Superior temporal gyrus (tissue), 1 donor: ENCODE results near the gene SELPLG.
"Not testable (repeated sequence)": the region's sequence is repeated elsewhere in the genome, so short reads cannot be mapped to it uniquely, and the experiment has no call there.

Experiments
- DNase-seq: peaks from one replicate; pipeline ENCODE4 v3.0.0-alpha.2; 2016; ENCODE audit errors: extremely low spot score

Gene SELPLG

DNA sequence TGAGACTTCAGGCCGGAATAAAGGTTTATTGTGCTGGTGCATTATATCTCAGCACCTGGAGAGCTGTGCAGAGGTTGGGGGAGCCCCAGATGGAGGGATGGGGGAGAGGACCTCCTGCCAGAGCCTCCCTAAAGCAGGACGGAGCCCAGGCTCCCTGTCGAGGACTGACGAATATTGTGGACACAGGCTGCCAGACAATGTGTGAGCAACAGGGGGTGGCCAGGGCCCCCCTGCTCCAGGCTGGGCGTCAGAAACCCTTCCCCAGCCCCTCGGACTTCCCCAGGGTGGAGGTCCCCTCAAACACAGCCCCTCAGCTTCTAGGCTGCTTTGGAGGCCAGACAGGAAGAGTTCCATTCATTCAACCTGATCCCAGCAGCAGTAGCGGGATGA is 43.9 kb downstream of the SELPLG start:
- no peak for DNase-seq

DNA sequence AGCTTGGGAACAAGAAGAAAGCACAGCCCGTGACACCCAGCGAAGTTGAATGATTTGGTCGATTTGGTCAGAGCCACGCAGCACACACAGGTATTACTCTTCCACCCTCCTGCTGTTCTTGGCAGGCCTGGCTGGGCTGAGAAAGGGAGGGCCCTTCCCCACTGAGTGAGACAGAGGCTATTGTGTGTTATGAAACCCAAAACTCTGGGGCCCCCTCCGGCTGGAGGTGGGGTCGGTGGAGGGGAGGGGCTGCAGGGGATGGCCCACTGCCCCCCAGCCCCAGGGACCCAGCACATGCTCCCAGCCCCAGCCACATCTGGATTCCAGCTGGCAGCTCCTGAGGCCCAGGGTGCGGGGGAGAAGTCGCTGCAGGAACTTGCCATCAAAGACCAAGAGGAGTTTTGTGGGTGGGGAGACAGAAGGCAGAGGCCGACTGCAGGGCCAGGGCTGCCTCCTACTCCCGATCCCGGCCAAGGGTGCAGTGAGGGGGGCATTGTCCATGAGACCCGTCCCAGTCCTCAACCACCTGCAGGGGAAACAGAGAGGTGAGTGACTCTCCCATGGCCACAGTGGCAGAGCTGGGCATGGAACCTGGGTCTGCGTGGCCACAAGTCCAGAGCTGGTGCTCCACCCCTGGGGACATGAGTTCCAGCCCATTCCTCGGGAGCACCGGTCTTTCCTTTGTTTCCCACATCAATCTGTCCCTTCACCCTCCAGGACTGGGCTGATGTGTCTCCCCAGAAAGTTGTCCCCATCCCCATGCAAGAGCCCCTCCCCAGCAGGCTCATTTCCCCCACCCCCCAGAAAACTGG is 44.5 kb downstream of the SELPLG start:
- no peak for DNase-seq

DNA sequence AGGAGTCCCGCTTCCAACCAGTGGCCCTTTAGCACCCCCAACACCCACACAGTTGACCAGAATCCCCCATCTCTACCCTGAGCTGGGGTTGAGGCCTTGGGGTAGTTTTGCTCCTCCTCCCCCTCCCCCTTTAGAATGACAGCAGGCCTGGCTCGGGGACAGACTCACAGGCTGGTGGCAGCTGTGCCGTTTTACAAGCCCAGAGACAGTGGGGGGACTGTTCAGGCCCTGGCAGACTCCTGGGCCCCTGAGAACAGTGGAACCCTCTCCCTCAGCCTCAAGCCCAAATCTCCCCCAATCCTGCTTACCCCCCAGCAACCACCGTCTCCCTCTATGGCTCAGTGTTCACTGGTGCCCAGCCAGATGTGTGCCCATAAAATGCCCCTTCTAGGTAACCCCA is 45.9 kb downstream of the SELPLG start:
- peak; percentile 68 for DNase-seq

DNA sequence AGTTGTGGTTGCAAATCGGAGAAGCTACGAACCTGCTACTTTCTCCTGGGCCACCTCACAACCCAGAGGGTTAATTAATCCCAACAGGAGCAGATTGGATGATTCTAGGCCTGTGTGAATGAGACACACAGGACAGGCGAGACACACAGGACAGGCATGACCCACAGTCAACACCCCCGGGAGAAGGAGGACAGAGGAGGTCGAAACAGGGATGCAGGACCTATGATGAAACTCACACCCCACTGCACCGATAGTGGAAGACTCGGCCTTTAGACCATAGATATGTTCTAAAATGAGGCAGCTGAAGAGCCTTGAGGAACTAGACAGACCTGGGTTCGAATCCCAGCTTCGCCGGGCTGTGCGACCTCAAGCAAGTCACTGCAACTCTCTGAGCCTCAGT is 47.4 kb downstream of the SELPLG start:
- no peak for DNase-seq

DNA sequence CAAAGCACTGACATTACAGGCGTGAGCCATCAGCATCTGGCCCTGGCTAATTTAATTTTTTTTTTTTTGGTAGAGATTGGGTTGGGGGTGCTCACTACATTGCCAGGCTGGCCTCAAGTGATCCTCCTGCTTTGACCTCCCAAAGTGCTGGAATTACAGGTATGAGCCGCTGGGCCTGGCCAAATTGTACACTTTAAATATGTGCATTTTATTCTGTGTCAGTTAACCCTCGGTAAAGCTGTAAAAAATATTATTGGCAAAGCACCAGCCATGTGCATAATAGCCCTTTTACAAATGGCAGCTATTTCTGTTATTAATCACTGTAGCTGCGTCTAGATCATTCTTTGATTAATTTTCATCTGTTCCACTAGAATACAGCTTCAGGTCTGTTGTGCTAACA is 47.8 kb downstream of the SELPLG start:
- DNase-seq, result no peak

DNA sequence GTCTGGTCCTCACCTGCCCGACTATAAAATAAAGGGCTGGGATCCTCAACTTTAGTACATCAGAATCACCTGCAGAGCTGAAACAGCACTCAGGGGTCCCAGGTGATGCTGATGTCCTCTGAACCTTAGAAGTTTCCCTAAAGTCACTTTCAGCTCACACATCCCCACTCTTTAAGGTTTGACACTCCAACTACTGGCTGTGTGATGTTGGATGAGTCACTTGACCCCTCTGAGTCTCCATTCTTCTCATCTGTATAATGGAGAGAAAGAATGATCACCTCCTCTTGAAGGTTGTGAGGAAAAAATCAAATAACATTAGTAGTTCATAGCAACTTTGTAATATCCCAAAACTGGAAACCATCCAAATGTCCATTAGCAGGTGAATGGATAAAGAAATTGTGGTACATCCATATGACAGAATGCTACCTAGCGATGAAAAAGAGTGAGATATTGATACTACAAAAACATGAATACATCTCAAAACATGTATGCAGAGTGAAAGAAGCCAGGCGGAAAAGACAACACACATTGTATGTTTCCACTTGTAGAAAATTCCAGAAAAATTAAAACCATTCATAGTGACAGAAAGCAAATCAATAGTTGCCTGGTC is 49.1 kb downstream of the SELPLG start:
- DNase-seq, result no peak

DNA sequence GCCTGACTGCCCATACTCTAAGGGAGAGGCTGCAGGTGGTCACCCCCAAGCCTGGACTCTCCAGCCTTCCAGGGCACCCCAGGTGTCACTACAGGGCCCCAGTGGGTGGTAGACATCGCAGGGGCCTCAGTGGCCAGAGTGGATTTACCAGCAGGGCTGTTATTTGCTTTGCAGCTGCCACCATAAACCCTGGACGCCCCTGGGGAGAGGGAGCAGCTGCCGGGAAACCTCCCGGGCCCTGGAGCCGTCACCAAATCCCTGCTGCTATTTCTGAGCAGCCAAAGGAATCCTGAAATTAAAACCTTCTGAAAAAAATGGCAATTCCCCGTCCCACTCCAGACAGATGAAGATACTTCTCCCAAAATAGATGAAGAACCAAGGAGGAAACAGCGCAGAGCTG is 49.7 kb downstream of the SELPLG start:
- no peak for DNase-seq

DNA sequence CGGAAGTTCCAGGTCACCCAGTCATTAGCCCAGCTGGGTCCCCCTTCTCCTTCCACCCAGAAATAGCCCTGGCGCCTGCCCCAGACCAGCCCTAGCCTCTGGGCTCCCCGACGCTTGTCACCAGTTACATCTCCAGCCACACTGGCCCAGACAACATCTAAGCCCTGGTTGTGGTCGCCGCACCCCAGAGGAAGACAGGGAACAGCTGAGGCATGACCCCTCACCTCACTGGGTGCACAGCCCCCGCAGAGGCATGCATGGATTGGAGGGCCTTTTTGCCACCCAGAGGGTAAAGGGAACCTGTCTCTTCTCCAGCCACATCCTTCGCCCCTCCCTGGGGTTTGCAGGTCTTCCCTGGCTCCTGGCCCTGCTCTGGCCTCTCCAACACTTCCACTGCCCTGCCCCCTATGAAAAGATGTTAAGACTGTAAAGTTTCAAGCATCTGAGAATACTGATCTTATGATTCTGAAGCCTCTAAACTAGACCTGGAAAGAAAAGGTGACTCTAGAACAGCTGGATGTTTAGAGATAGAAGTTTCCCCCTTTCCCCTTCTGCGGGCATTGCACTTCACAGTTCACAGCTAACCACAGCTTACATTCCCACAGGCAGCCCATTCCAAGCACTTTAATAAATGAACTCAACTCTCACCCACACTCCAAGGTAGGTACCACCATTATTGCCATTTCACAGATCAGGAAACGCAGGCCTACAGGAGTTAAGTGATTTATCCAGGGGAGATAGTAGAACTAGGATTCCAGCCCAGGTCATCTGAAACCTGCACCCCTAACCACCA is 50.5 kb downstream of the SELPLG start:
- DNase-seq, result no peak

DNA sequence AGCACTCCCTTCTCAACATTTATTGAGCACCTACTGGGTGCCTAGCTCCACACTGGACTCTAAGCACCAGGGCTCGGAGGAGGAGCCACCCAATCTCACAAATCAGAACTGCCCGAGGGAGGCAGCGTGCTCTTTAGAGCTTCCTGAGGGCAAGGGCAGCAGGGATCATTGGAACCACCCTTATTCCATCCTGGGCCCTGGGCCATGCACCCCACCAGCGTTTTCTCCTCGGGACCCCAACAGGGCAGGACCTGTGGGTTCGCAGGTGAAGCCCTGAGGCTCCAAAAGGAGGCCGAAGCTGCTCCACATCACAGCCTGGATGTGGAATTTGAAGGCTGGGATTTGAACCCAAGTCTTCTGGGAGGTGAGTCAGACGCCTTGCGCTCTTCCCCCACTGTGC is 51.2 kb downstream of the SELPLG start:
- DNase-seq, result no peak

DNA sequence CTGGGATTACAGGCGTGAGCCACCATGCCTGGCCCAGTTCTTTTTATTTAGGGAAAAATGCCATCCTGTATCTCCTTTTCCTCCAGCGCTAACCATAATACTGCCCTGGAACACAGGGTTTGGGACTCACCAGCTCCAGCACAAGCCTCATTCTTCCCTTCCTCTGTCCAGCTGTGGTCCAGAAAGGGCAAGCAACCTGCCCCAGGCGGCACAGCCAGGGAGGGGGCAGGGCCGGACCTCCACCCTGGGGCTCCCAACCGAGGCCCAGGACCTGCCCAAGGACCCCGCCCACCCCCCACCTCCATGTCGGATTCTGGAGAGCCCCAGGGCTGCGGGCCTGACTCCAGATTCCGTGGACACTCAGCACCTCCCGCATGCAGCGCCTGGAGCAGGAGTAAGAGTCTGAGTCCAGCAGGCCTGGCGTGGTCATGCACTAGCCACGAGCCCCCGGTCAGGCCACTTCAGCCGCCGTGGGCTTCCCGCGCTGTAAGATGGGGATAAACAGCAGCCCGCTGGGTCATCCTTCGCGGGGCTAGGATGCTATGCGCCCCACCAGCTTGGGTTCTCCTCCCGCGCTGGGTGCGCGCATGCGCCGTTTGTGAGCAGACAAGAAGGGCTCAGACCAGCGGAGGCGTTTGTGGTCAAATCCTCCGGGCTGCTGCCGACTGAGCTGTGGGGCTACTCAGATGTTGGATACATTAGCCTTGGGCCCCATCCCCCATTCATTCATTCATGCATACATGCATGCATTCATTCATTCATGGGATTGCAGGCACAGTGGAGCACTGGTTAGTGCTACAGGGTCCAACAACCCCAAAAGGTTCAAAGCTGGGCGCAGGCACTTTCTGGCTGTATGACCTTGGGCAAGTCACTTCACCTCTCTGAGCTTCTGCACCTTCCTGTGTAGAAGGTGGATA is 52.1 kb downstream of the SELPLG start:
- DNase-seq, result no peak

DNA sequence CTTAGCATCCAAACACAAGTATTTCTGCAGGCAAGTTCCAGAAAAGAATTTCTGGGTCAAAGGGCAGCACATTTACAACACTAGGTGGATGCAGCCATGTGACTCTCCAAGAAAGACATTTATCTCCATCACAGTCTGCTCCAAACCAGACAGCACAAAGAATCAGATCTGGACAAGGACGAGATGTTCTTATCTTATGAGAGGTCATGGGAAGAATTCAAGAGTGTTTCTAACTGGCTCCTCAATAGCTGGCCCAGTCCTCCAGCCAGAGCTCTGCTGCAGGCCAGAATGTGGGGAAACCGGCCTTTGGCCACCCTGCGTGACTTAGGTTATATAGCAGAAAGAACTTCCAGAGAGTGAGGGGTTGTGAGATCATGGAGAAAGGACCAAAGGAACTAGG is 53.2 kb downstream of the SELPLG start:
- no peak for DNase-seq

DNA sequence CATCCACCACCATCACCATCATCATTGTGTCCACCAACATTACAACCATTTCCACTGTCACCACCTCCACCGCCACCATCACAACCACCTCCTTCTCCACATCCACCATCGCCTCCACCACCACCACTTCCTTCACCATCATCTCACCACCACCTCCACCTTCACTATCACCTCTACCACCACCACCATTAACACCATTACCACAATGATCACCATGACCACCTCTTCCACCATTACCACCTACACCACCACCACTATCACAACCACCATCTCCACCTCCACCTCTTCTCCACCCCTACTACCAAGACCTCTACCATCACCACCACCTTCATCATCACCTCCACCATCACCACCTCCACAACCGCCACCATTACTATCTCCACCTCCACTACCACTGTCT is 54.9 kb downstream of the SELPLG start:
- DNase-seq, result no peak

DNA sequence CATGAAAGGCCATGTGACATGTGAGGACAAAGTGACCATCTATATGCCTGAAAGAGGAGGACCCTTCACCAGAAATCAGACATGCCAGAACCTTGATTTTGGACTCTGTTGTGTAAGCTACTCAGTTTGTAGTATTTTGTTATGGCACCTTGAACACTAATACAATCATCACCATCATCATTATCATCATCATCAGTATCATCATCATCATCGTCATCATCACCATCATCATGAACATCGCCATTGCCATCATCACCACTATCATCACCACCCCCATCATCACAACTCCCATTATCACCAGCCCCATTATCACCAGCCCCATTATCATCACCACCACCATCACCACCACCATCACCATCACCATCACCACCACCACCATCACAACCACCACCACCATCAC is 55.4 kb downstream of the SELPLG start:
- no peak for DNase-seq

DNA sequence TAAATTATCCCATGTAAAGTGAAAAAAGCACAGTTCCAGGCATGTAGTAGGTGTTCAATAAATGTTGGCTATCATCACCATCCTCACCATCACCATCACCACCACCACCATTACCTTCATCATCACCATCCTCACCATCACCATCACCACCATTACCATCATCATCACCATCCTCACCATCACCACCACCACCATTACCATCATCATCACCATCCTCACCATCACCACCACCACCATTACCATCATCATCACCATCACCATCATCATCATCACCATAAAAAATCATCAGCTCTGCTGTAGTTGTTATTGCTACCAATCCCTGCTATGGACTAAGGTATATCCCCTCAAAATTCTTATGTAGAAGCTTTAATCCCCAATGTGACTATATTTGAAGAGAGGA is 56.2 kb downstream of the SELPLG start:
- DNase-seq, result no peak

DNA sequence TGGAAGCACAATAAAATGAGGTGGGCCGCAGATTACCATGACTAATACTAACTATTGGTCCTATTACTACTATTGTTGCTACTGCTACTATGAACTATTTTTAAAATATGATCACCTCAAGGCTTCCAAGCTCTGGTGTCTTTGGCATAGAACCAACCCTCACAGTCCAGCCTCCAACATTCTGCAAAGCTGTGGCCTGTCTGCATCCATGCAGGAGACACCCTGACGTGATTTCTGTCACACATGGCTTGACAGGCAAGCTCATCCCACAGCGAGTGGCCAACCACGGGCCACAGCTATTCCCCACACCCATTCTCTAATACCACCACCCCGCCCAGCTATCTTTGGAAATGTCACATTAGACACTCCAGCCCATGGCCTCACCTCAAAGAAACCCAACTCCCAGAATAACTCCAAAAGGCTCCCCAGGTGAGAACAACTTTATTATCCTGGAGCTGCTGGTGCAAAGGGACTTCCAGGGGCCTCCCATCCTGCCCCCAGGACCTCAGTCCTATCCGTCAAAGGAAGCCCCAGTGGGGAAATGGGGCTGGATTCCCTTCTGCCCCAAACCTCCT is 56.9 kb downstream of the SELPLG start:
- DNase-seq, result no peak

DNA sequence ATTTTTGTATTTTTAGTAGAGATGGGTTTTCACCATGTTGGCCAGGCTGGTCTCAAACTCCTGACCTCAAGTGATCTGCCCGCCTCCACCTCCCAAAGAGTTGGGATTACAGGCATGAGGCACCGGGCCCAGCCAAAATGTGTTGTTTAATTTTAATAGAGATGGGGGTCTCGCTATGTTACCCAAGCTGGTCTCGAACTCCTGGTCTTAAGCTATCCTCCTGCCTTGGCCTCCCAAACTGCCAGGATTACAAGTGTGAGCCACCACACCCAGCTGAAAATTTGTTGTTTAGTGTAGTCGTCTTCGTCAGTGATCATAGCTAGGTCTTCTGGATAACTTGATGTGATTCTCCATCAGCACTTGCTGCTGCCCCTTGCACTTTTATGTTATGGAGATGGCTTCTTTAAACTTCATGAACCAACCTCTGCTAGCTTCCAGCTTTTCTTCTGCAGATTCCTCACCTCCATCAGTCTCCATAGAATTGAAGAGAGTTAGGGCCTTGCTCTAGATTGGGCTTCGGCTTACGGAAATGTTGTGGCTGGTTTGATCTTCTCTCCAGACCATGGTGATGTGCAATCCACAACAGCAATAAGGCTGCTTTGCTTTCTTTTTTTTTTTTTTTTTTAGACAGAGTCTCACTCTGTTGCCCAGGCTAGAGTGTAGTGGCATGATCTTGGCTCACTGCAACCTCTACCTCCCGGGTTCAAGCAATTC is 58.3 kb downstream of the SELPLG start:
- no peak for DNase-seq

DNA sequence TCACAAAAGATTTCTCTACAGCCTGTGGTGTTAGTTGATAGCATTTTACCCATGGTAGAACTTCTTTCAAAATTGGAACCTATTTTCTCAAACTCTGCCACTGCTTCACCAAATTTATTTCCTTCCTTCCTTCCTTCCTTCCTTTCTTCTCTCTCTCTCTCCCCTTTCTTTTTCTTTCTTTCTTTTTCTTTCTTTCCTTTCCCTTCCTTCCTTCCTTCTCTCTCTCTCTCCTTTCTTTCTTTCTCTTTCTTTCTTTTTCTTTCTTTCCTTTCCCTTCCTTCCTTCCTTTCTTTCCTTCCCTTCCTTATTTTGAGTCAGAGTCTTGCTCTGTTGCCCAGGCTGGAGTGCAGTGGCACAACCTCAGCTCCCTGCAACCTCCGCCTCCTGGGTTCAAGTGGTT is 59.4 kb downstream of the SELPLG start:
- not testable (repeated sequence) for DNase-seq

DNA sequence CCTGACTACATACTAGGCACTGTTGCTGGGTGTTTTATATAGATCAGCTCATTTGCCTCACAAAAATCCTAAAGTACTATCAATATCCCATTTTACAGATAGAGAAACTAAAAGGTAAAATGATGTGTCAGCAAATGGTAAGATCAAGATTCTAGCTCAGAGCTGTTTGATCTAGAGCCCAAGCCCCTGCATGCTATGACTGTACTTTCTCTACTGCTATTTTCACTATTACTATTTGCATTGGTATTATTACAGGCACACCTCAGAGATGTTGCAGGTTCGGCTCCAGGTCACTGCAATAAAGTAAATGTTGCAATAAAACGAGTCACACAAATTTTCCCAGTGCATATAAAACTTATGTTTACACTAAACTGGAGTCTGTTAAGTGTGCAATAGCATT is 60.4 kb downstream of the SELPLG start:
- DNase-seq, result no peak

DNA sequence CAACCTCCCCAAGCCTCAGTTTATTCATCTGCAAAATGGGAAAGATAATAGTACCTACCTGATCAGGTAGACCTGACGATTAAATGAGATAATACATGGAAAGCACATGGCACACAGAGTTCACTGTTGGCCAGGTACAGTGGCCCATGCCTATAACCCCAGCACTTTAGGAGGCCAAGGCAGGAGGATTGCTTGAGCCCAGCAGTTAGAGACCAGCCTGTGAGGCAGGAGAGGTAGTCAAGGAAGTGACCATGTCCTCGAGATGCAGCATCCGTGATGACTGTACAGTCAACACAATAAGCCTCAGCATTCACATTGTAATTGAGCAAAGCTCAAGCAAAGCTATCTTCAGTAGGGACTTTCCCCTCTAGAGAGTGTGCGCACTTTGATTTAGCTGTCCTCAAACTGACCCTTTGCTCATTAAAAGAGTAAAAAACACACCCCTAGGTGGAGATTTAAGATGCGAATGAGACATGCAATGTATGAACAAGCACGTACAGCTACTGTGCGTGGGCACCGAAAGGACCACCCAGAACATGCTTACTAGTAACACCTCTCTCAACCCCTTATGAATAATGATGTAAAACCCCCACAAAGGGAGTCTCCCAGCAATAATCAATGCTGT is 61.4 kb downstream of the SELPLG start:
- no peak for DNase-seq
